PC-3 (cell line): Measurements from ENCODE around the gene KDM5B. TPM values are rescaled to one million over a fixed set of nuclear protein-coding genes. Genes with fewer than 3 reads are reported as not detected.
"Not testable (repeated sequence)": the region's sequence is repeated elsewhere in the genome, so short reads cannot be mapped to it uniquely, and the experiment has no call there.

ENCODE experiments used
- ATAC-seq: fragments of 200-7000 bp; cut with Tn5 transposase; 2 replicates; pipeline ENCODE4 v1.9.1; 2020; ENCODE audit warnings: mild to moderate bottlenecking, moderate library complexity
- BruUV-seq: library from RNA; stranded (reverse); fragments of 400-500 nt; replicated peaks from 2 replicates; lab custom pipeline; 2021; lab: Mats Ljungman, UMichigan
- CTCF ChIA-PET: fragments of 300-600 bp; sonication (Branson Sonifier 250); formaldehyde crosslinking; loops from one replicate; lab custom pipeline; 2022; ENCODE audit warnings: antibody characterized with exemption; lab: Charles Lee
- POLR2A ChIA-PET: fragments of 300-600 bp; sonication (Branson Sonifier 250); formaldehyde crosslinking; loops from one replicate; lab custom pipeline; 2022; ENCODE audit warnings: antibody characterized with exemption; ENCODE audit not compliant: unreplicated experiment; lab: Charles Lee
- DNase-seq: peaks from one replicate; pipeline ENCODE4 v3.0.0-alpha.2; 2015
- H2AFZ ChIP-seq: fragments of 300-600 bp; sonication (generic); 2 replicates; pipeline ENCODE4 v1.6.0; 2016; ENCODE audit warnings: antibody characterized with exemption, low read length
- H3F3A ChIP-seq: fragments of 300-600 bp; sonication (generic); one replicate; pipeline ENCODE4 v1.6.0; 2017; ENCODE audit warnings: antibody characterized with exemption, low read length, control low read depth, mild to moderate bottlenecking; ENCODE audit not compliant: unreplicated experiment
- H3K27ac ChIP-seq: fragments of 300-600 bp; sonication (generic); 2 replicates; pipeline ENCODE4 v1.5.1; 2016; ENCODE audit warnings: mild to moderate bottlenecking, low read length
- H3K27me3 ChIP-seq: fragments of 300-600 bp; sonication (generic); 2 replicates; pipeline ENCODE4 v1.6.1; 2016; ENCODE audit warnings: low read length, mixed read lengths
- H3K36me3 ChIP-seq: fragments of 300-600 bp; sonication (generic); 2 replicates; pipeline ENCODE4 v1.6.1; 2016; ENCODE audit warnings: low read depth, mixed run types, low read length, mixed read lengths
- H3K4me1 ChIP-seq: fragments of 300-600 bp; sonication (generic); 2 replicates; pipeline ENCODE4 v1.5.1; 2016; ENCODE audit warnings: low read length; ENCODE audit not compliant: insufficient read depth
- H3K4me2 ChIP-seq: fragments of 300-600 bp; sonication (generic); 2 replicates; pipeline ENCODE4 v1.6.0; 2016; ENCODE audit warnings: low read length
- H3K4me3 ChIP-seq: fragments of 300-600 bp; sonication (generic); 2 replicates; pipeline ENCODE4 v1.5.1; 2016; ENCODE audit warnings: mild to moderate bottlenecking, low read length, mixed read lengths
- H3K79me2 ChIP-seq: fragments of 300-600 bp; sonication (generic); 2 replicates; pipeline ENCODE4 v1.6.1; 2017; ENCODE audit warnings: low read length, mixed read lengths
- H3K9ac ChIP-seq: fragments of 300-600 bp; sonication (generic); 2 replicates; pipeline ENCODE4 v1.6.0; 2016; ENCODE audit warnings: mild to moderate bottlenecking, low read length
- H3K9me2 ChIP-seq: fragments of 300-600 bp; sonication (generic); replicated peaks from 2 replicates; pipeline ENCODE4 v1.6.1; 2016; ENCODE audit warnings: mixed run types, low read length, mixed read lengths
- H3K9me3 ChIP-seq: fragments of 300-600 bp; sonication (generic); 2 replicates; pipeline ENCODE4 v1.6.1; 2016; ENCODE audit warnings: low read length, mixed read lengths
- H4K20me1 ChIP-seq: fragments of 300-600 bp; sonication (generic); 2 replicates; pipeline ENCODE4 v1.6.1; 2016; ENCODE audit warnings: low read length, mixed read lengths
- EZH2 ChIP-seq: fragments of 300-600 bp; sonication (generic); IDR thresholded peaks from one replicate; pipeline ENCODE4 v1.6.1; 2017; ENCODE audit warnings: antibody characterized with exemption, mild to moderate bottlenecking, low read length; ENCODE audit not compliant: unreplicated experiment
- EZH2phosphoT487 ChIP-seq: fragments of 300-600 bp; sonication (generic); IDR thresholded peaks from 2 replicates; pipeline ENCODE4 v1.6.1; 2018; ENCODE audit warnings: mild to moderate bottlenecking, antibody characterized with exemption, low read length, borderline replicate concordance
- intact Hi-C: fragments of 100-400 bp; cut with micrococcal nuclease; formaldehyde crosslinking; loops from 2 replicates; pipeline ENCODE4 v1.9.0; 2023
- total RNA-seq: library from RNA; depleted of rRNA; stranded (reverse); fragments of >200 nt; gene quantifications from 2 replicates; pipeline ENCODE4 v1.2.3, GENCODE V29; 2014
- TF ChIP-seq, protein P1 (sequence below): fragments of 300-600 bp; sonication (generic); conservative IDR thresholded peaks from 2 replicates; pipeline ENCODE4 v1.5.1; 2017; ENCODE audit warnings: antibody characterized with exemption, low read depth, mild to moderate bottlenecking, low read length

KDM5B gene
- total RNA-seq, 1 experiment from 2014 or later, result 41.4 TPM

DNA sequence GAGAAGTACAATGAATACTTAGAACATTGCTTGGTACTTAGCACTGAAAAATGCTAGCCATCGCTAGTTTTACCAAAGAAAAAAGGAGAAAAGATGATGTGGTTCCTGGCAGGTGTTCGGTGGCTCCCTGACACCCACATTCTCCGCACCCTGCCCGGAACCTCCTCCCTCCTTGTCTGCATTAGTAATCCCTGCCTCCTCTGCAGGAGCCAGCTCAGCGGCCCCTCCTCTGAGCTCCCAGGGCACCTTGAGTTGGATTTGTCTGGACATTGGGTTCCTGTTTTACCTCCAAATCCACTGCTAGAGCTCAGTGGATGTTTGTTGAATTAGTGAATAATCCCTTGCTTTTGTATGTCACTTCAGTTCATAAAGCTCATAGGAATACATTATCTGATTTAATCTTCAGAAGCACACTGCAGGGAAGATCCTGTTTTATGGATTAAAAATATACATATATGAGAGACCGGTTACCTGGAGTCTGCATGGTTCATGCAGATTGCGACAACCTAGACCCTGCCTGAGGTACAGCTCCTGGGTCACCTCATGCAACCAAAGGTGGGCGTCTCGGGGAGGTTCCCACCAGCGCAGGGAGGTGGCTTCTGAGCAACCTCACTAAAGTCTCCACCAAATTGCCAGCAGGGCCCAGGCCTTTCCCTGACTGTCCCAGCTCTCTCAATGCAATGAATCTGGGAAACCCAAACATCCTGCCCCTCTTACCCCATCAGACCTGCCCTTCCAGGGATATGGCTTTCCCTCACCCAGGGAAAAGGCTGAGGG is 26.7 kb upstream of the KDM5B start:
- DNase-seq (peak; percentile 35), ATAC-seq (peak; percentile 34; the same call in 1 of the 2 replicates)
- H3K36me3 ChIP-seq, result no peaks in the 10 kb centered on the region
- no peak overlapping the region for H3K27ac ChIP-seq
- no peak overlapping the region for H3K4me3 ChIP-seq
- CTCF ChIA-PET, result no interaction called here
- no peak overlapping the region for H3K4me2 ChIP-seq
- intact Hi-C loops, result no loop called here
- POLR2A ChIA-PET, result no interaction called here
- no peaks in the 10 kb centered on the region for H3K9me2 ChIP-seq
- no peaks in the 10 kb centered on the region for H4K20me1 ChIP-seq
- no TSS peak for BruUV-seq
- H3F3A ChIP-seq, result no peaks in the 10 kb centered on the region
- H3K9ac ChIP-seq, result no peak overlapping the region
- H3K79me2 ChIP-seq, result no peaks in the 10 kb centered on the region
- no peaks in the 10 kb centered on the region for H3K27me3 ChIP-seq
- H2AFZ ChIP-seq, result no peak overlapping the region
- H3K4me1 ChIP-seq, result peaks cover 16% of the 10 kb centered on the region; the same call in 1 of the 2 replicates
- no peaks in the 10 kb centered on the region for H3K9me3 ChIP-seq
- TF ChIP-seq EZH2phosphoT487, result no peak
- TF ChIP-seq, protein P1, sequence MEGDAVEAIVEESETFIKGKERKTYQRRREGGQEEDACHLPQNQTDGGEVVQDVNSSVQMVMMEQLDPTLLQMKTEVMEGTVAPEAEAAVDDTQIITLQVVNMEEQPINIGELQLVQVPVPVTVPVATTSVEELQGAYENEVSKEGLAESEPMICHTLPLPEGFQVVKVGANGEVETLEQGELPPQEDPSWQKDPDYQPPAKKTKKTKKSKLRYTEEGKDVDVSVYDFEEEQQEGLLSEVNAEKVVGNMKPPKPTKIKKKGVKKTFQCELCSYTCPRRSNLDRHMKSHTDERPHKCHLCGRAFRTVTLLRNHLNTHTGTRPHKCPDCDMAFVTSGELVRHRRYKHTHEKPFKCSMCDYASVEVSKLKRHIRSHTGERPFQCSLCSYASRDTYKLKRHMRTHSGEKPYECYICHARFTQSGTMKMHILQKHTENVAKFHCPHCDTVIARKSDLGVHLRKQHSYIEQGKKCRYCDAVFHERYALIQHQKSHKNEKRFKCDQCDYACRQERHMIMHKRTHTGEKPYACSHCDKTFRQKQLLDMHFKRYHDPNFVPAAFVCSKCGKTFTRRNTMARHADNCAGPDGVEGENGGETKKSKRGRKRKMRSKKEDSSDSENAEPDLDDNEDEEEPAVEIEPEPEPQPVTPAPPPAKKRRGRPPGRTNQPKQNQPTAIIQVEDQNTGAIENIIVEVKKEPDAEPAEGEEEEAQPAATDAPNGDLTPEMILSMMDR, result no peak
- no peak for TF ChIP-seq EZH2

DNA sequence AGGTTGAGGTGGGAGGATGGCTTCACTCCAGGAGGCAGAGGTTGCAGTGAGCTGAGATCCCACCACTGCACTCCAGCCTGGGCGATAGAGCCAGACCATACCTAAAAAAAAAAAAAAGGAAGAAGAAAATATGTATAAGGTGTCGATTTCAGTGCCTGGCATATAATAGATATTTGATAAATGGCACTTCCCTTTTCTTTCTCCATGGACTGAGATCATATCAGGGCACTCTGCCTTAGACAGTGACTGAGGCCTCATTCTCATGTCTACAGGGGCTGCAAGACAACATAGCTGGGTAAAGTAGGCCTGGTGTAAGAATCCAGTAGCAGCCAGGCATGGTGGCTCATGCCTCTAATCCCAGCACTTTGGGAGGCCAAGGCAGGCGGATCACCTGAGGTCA is 23.7 kb upstream of the KDM5B start:
- ChIA-PET POLR2A (no interaction called here), CTCF (no interaction called here)
- ATAC-seq (no peak), DNase-seq (no peak)
- Histone ChIP-seq H3K4me1 (peaks cover 14% of the 10 kb centered on the region; the same call in 1 of the 2 replicates), H3K4me3 (no peak overlapping the region), H3K9ac (no peak overlapping the region), H2AFZ (no peak overlapping the region), H3F3A (no peaks in the 10 kb centered on the region), H3K27ac (no peak overlapping the region), H4K20me1 (no peaks in the 10 kb centered on the region), H3K36me3 (no peaks in the 10 kb centered on the region), H3K79me2 (no peaks in the 10 kb centered on the region), H3K9me2 (no peaks in the 10 kb centered on the region), H3K27me3 (no peaks in the 10 kb centered on the region), H3K9me3 (no peaks in the 10 kb centered on the region), H3K4me2 (no peak overlapping the region)
- intact Hi-C loops, result no loop called here
- BruUV-seq, result no TSS peak
- TF ChIP-seq EZH2phosphoT487 (no peak), EZH2 (no peak)
- TF ChIP-seq, protein P1, result no peak

DNA sequence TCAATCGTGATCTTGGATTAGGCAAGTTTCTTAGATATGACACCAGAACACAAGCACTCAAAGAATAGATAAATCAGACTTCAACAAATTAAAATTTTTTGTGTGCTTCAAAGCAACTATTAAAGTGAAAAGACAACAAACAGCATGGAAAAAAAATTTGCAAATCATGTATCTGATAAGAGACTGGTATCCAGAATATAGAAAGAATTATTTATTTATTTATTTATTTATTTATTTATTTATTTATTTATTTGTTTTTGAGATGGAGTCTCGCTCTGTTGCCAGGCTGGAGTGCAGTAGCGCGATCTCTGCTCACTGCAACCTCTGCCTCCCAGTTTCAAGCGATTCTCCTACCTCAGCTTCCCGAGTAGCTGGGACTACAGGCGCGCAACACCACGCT is 21.0 kb upstream of the KDM5B start:
- H3K27me3 ChIP-seq, POLR2A ChIA-PET, H3K4me1 ChIP-seq, H3K9me3 ChIP-seq, H3K4me3 ChIP-seq, H3F3A ChIP-seq, H3K27ac ChIP-seq, H3K4me2 ChIP-seq, CTCF ChIA-PET, intact Hi-C loops, DNase-seq, H3K9me2 ChIP-seq, ATAC-seq, H4K20me1 ChIP-seq, BruUV-seq, H3K36me3 ChIP-seq, H3K9ac ChIP-seq, H2AFZ ChIP-seq, H3K79me2 ChIP-seq: not testable (repeated sequence)
